ENCODE data around the gene NFATC2. TPM values are rescaled to one million over a fixed set of nuclear protein-coding genes. Genes with fewer than 3 reads are reported as not detected.

The NFATC2 gene
- total RNA-seq, 2 experiments from 2014 or later: 53.5 to 55.8 TPM

- peaks cover 59% of the 10 kb centered on the region for H3K36me3 Mint-ChIP-seq (ENCODE audit: low read depth)
- ATAC-seq: no peak
- peak overlapping the region; percentile 50 for H3K27ac Mint-ChIP-seq
- no peaks in the 10 kb centered on the region for H3K27me3 Mint-ChIP-seq (ENCODE audit: low read depth)
- ChIA-PET POLR2A (interaction anchor here (0.6 to 3.2 kb wide), 4 partner anchors 8 to 602 kb away, joined by 3 to 21 read pairs (median 5); partner anchors contain the start of genes ADNP and NFATC2), CTCF (interaction anchor here (0.9 to 3.2 kb wide), 2 partner anchors 8 to 68 kb away, joined by 3 to 14 read pairs; partner anchors contain the start of gene NFATC2)
- DNase-seq: no peak
- peaks cover 95% of the 10 kb centered on the region for H3K4me1 Mint-ChIP-seq (ENCODE audit: low read depth)
- no peaks in the 10 kb centered on the region for H3K9me3 Mint-ChIP-seq (ENCODE audit: insufficient read depth)
- H3K4me3 Mint-ChIP-seq: no peak overlapping the region
Measured at GRCh38 chr20:51533291-51534172, 9.0 kb downstream of the NFATC2 start.

- Mint-ChIP-seq H3K36me3 (ENCODE audit: low read depth) (peaks cover 56% of the 10 kb centered on the region), H3K27me3 (ENCODE audit: low read depth) (no peaks in the 10 kb centered on the region), H3K27ac (peak overlapping the region; percentile 50), H3K9me3 (ENCODE audit: insufficient read depth) (no peaks in the 10 kb centered on the region), H3K4me3 (no peak overlapping the region), H3K4me1 (ENCODE audit: low read depth) (peaks cover 93% of the 10 kb centered on the region)
- ATAC-seq: peak; percentile 12
- peak; percentile 33 for DNase-seq
- POLR2A ChIA-PET: interaction anchor here (0.6 to 3.2 kb wide), 3 partner anchors 9 to 601 kb away, joined by 3 to 21 read pairs (median 3); partner anchors contain the start of genes ADNP and NFATC2
- CTCF ChIA-PET: interaction anchor here (3.2 kb wide), 1 partner anchor 9 kb away, joined by 14 read pairs; the partner anchor contains the start of gene NFATC2
Measured at GRCh38 chr20:51532577-51533191, 9.8 kb downstream of the NFATC2 start.

GRCh38 chr20:51531712-51532456 is 10.6 kb downstream of the NFATC2 start:
- CTCF ChIA-PET: interaction anchor here (3.2 kb wide), 1 partner anchor 9 kb away, joined by 14 read pairs; the partner anchor contains the start of gene NFATC2
- Mint-ChIP-seq H3K9me3 (ENCODE audit: insufficient read depth) (no peaks in the 10 kb centered on the region), H3K36me3 (ENCODE audit: low read depth) (peaks cover 54% of the 10 kb centered on the region), H3K4me3 (no peak overlapping the region), H3K27ac (peak overlapping the region; percentile 88), H3K27me3 (ENCODE audit: low read depth) (no peaks in the 10 kb centered on the region), H3K4me1 (ENCODE audit: low read depth) (peaks cover 93% of the 10 kb centered on the region)
- DNase-seq (no peak), ATAC-seq (no peak)
- POLR2A ChIA-PET: interaction anchor here (0.9 to 3.2 kb wide), 2 partner anchors 10 to 127 kb away, joined by 3 to 21 read pairs; partner anchors contain the start of gene NFATC2

- Mint-ChIP-seq H3K9me3 (ENCODE audit: insufficient read depth) (no peaks in the 10 kb centered on the region), H3K4me1 (ENCODE audit: low read depth) (peaks cover 93% of the 10 kb centered on the region), H3K36me3 (ENCODE audit: low read depth) (peaks cover 48% of the 10 kb centered on the region), H3K4me3 (no peak overlapping the region), H3K27ac (peak overlapping the region; percentile 88), H3K27me3 (ENCODE audit: low read depth) (no peaks in the 10 kb centered on the region)
- DNase-seq: peak; percentile 61
- CTCF ChIA-PET: interaction anchor here (3.2 kb wide), 1 partner anchor 10 kb away, joined by 14 read pairs; the partner anchor contains the start of gene NFATC2
- ATAC-seq: peak; percentile 65
- POLR2A ChIA-PET: interaction anchor here (0.6 to 3.2 kb wide), 2 partner anchors 10 to 130 kb away, joined by 3 to 21 read pairs; partner anchors contain the start of gene NFATC2
Measured at GRCh38 chr20:51531141-51531710, 11.3 kb downstream of the NFATC2 start.

- no peak overlapping the region for H3K4me3 Mint-ChIP-seq
- POLR2A ChIA-PET: interaction anchor here (3.9 kb wide), 1 partner anchor 12 kb away, joined by 30 read pairs; the partner anchor contains the start of gene NFATC2
- peaks cover 92% of the 10 kb centered on the region for H3K4me1 Mint-ChIP-seq (ENCODE audit: low read depth)
- H3K27ac Mint-ChIP-seq: peak overlapping the region; percentile 88
- peaks cover 37% of the 10 kb centered on the region for H3K36me3 Mint-ChIP-seq (ENCODE audit: low read depth)
- DNase-seq: peak; percentile 61
- H3K9me3 Mint-ChIP-seq (ENCODE audit: insufficient read depth): no peaks in the 10 kb centered on the region
- H3K27me3 Mint-ChIP-seq (ENCODE audit: low read depth): no peaks in the 10 kb centered on the region
- CTCF ChIA-PET: interaction anchor here (2.1 kb wide), 1 partner anchor 11 kb away, joined by 16 read pairs; the partner anchor contains the start of gene NFATC2
- peak; percentile 22 for ATAC-seq
Measured at GRCh38 chr20:51529758-51530157, 12.8 kb downstream of the NFATC2 start.

- Mint-ChIP-seq H3K4me1 (ENCODE audit: low read depth) (peaks cover 94% of the 10 kb centered on the region), H3K27me3 (ENCODE audit: low read depth) (no peaks in the 10 kb centered on the region), H3K4me3 (peak overlapping the region; percentile 46), H3K27ac (peak overlapping the region; percentile 67), H3K36me3 (ENCODE audit: low read depth) (peaks cover 39% of the 10 kb centered on the region), H3K9me3 (ENCODE audit: insufficient read depth) (no peaks in the 10 kb centered on the region)
- ATAC-seq (no peak), DNase-seq (no peak)
- POLR2A ChIA-PET: interaction anchor here (1.3 to 3.9 kb wide), 2 partner anchors 12 to 29 kb away, joined by 3 to 30 read pairs; partner anchors contain the start of gene NFATC2
- CTCF ChIA-PET: interaction anchor here (0.6 to 2.1 kb wide), 3 partner anchors 12 to 572 kb away, joined by 3 to 16 read pairs (median 4); partner anchors contain the start of gene NFATC2
Measured at GRCh38 chr20:51529081-51529681, 13.3 kb downstream of the NFATC2 start.

GRCh38 chr20:51528263-51529027 is 14.1 kb downstream of the NFATC2 start:
- Mint-ChIP-seq H3K27me3 (ENCODE audit: low read depth) (no peaks in the 10 kb centered on the region), H3K9me3 (ENCODE audit: insufficient read depth) (no peaks in the 10 kb centered on the region), H3K27ac (peak overlapping the region; percentile 67), H3K4me1 (ENCODE audit: low read depth) (peaks cover 90% of the 10 kb centered on the region), H3K4me3 (peak overlapping the region; percentile 46), H3K36me3 (ENCODE audit: low read depth) (peaks cover 43% of the 10 kb centered on the region)
- no peak for ATAC-seq
- POLR2A ChIA-PET: interaction anchor here (1.3 to 3.9 kb wide), 2 partner anchors 13 to 28 kb away, joined by 3 to 30 read pairs; partner anchors contain the start of gene NFATC2
- CTCF ChIA-PET: interaction anchor here (0.6 to 2.1 kb wide), 3 partner anchors 12 to 571 kb away, joined by 3 to 16 read pairs (median 4); partner anchors contain the start of gene NFATC2
- peak; percentile 47 for DNase-seq

- POLR2A ChIA-PET: interaction anchor here (0.9 to 3.9 kb wide), 3 partner anchors 15 to 126 kb away, joined by 3 to 30 read pairs (median 4); partner anchors contain the start of gene NFATC2
- DNase-seq (no peak), ATAC-seq (no peak)
- no peak overlapping the region for H3K4me3 Mint-ChIP-seq
- peaks cover 52% of the 10 kb centered on the region for H3K36me3 Mint-ChIP-seq (ENCODE audit: low read depth)
- CTCF ChIA-PET: interaction anchor here (0.7 to 2.3 kb wide), 6 partner anchors 11 to 785 kb away, joined by 3 to 13 read pairs (median 5); no protein-coding TSS in a partner anchor
- peaks cover 83% of the 10 kb centered on the region for H3K4me1 Mint-ChIP-seq (ENCODE audit: low read depth)
- H3K27ac Mint-ChIP-seq: peak overlapping the region; percentile 90
- H3K27me3 Mint-ChIP-seq (ENCODE audit: low read depth): no peaks in the 10 kb centered on the region
- H3K9me3 Mint-ChIP-seq (ENCODE audit: insufficient read depth): no peaks in the 10 kb centered on the region
Measured at GRCh38 chr20:51526754-51527153, 15.8 kb downstream of the NFATC2 start.

- POLR2A ChIA-PET: interaction anchor here (0.7 to 3.9 kb wide), 5 partner anchors 12 to 126 kb away, joined by 3 to 30 read pairs (median 3); partner anchors contain the start of gene NFATC2
Measured at GRCh38 chr20:51526106-51526470, 16.4 kb downstream of the NFATC2 start.

More at GRCh38 chr20:51526106-51526470, 16.4 kb downstream of the NFATC2 start:
- CTCF ChIA-PET: interaction anchor here (1.0 to 2.3 kb wide), 6 partner anchors 10 to 539 kb away, joined by 3 to 13 read pairs (median 6); no protein-coding TSS in a partner anchor
- Mint-ChIP-seq H3K27me3 (ENCODE audit: low read depth) (no peaks in the 10 kb centered on the region), H3K27ac (peak overlapping the region; percentile 90), H3K4me3 (peak overlapping the region; percentile 67), H3K36me3 (ENCODE audit: low read depth) (peaks cover 50% of the 10 kb centered on the region), H3K9me3 (ENCODE audit: insufficient read depth) (no peaks in the 10 kb centered on the region), H3K4me1 (ENCODE audit: low read depth) (peaks cover 78% of the 10 kb centered on the region)
- no peak for ATAC-seq
- no peak for DNase-seq
